SK-N-MC (cell line): ENCODE results near the gene CDA.

Experiments
- EZH2 ChIP-seq: fragments of 200-600 bp; sonication (generic); IDR thresholded peaks from one replicate; pipeline ENCODE4 v1.6.1; 2017; ENCODE audit warnings: antibody characterized with exemption
- FOXP2 ChIP-seq: optimal IDR thresholded peaks from 2 replicates; pipeline ENCODE3; 2011; ENCODE audit warnings: mild to moderate bottlenecking, moderate library complexity; ENCODE audit not compliant: insufficient read depth; ENCODE audit errors: extremely low read length, control extremely low read depth
- POLR2AphosphoS5 ChIP-seq: IDR thresholded peaks from 2 replicates; pipeline ENCODE4 v1.6.1; 2012; ENCODE audit warnings: mild to moderate bottlenecking, low read depth, low read length, borderline replicate concordance

- TF ChIP-seq POLR2AphosphoS5 (no peak), EZH2 (no peak), FOXP2 (no peak)
Measured at GRCh38 chr1:20630729-20631128, 41.8 kb downstream of the CDA start.
